GM18873 (cell line): ENCODE results near the gene CFLAR.
"Not testable (repeated sequence)": the region's sequence is repeated elsewhere in the genome, so short reads cannot be mapped to it uniquely, and the experiment has no call there.

Experiments used
- ATAC-seq: cut with Tn5 transposase; IDR thresholded peaks from one replicate; pipeline ENCODE4 v1.9.1; 2021; ENCODE audit warnings: mild to moderate bottlenecking, moderate library complexity, moderate number of reproducible peaks; ENCODE audit not compliant: unreplicated experiment, low FRiP score

CFLAR gene

DNA sequence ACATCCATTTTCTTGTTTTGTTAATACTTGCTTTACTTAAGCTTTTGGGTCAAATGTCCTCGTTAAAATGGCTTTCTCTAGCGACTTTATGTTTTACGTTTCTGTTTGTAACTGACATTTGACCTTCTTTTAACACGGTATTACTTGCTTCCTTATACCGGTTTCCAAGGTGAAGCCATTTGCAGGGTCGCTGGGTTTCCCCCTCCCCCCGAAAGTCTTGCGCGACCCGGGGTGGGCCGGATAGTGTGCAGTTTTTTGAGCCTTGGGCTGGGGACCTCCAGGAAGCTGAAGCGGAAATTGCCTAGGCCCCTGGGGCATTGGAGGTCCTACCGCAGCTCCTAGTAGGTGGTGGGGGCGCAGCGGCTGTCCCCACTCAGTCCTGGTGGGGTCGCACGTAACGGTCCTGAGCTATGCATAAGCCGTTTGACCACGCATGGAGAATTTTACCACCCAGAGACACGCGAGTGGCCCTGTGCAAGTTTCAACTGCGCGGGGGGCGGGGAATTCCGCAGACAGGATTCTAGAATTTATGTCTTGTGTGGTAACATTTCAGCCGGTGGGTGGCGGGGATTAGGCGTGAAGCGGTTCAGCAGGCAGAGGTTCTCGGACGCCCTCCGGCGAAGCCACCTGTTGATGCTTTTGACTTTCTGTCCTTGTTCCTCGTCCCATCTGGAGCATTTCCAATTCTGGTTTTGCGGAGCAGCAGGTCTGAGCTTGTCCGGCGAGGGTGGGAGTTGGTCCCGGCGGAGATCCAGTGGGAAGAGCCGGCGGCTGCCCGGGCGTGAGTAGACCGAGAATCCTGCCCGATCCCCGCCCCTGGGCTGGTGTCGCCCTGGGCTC lies 2.4 kb downstream of the CFLAR start:
- peak; percentile 43 for ATAC-seq

DNA sequence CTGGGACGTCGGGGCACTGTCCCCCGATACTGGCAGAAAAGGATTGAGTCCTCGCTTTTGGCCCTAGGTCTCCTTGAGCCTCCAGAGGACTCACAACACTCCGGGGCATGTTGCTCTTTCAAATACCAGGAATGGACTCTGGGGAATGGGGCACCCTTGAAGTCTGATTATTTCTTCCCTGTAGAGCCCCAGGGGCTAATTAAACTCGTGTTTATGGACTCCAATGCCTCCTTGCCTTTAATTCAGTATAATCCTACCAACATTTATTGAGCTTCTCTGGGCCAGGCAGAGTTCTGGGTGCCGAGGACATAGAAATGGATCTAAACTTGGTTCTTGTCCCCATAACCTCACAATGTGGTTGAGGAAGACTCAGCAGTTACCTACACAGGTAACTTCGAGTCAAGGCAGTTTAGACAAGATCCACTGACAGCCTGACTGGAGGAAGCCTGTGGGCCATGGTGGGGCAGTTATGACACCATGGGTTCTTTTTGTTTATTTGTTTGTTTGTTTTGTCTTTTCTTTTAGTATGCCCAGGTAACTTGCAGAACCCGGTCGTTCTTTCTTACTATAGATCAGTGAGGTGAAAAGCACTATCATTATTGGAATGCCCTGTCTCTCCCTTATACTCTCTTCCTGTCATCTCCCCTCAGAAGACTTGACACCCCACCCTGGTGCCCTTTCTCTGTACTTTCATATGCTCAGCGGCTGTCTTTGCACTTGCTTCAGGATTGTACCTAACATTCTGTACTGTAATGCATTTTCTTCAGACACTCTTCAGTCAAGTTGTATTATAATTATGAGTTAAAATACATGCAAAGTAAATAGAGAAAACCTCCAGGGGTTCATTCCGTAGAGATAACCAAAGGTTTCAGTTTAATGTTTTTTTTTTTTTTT lies 3.2 kb downstream of the CFLAR start:
- ATAC-seq, result no peak

DNA sequence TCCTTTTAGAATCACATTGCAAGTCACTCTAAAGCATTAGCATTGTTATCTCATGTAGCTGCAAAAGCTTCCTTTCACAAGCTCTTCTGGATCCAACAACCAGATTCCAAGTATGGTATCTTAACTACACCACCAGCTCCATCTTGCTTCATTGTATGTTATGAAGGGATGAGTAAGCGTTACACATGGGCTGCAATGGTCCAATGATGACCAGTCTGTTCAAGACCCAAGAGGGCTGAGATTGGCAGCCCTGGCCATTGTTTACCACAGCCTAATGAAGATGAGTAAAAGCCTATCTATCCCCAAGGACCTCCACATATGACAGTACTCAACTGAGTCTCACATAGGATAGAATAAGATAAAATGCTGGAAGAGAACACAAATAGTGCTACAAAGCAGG lies 6.3 kb downstream of the CFLAR start:
- ATAC-seq, result no peak

DNA sequence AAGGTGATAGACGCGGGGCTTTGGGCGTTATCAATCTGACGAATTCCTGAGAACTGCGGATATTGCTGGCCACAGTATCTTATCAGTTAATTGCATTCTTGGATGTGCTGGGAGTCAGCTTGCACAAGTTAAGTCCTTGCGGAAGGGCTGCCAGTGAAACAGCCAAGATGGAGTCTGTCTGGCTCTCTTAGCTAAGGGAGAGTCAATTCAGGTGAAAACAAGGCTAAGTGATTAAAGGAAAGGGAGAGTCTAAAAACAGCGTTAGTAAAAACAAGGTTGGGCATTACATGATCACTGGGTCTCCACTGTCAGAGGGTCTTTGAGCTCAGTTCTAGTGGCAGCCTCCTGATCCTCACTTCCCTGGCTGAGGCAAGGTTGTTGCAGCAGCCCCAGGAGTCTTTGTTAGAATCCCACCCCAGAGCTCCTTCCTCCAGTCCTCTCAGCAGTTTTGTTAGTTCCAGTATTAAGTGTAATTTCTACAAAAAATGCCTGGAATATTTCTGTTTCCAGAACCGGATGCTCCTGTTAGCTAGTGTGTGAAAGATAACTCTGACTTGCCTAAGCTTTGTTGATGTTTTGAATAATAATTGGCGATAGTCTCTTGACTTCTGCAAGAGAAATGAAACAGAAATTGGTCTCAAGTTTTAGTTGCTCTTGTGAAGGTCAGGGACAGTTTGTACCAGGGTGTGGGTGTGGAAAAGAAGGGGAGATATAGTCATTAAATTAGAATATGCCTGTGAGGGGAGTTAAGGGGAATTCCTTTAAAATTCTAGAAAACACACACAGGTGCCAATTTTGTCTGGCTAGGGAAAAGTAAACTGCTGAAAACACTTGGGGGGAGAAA lies 10.6 kb downstream of the CFLAR start:
- ATAC-seq, result no peak

DNA sequence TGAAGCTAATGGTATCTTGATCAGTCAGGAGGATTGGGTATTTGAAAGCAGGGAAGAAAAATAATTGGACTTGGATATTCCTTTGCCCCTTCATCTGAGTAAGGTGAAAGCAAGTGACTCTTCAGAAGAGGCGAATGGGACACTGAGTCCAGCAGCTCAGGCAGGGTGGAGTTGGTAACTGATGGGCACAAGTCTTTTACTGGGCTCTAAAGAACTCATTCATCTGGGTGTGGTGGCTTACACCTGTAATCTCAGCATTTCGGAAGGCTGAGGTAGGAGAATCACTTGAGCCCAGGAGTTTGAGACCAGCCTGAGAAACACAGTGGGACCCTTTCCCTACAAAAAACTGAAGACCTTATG lies 11.2 kb downstream of the CFLAR start:
- no peak for ATAC-seq

DNA sequence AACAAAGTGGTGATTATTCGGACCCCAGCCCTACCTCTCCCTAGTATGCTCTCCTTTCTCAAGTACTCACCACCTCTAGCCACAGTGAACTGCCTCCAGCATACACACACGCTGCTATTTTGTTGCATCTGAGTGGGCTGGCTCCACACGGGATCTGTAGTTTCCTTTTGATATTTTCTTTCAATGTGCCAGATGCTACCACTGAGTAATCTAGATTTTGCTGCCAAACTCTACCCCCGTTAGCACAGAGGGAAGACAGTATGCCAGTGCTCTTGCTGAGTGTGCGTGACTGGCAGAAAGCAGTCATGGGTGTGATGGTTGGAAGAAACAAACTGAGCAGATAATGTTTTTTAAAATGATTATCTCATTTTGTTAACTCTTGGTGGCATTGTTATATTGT lies 11.6 kb downstream of the CFLAR start:
- no peak for ATAC-seq

DNA sequence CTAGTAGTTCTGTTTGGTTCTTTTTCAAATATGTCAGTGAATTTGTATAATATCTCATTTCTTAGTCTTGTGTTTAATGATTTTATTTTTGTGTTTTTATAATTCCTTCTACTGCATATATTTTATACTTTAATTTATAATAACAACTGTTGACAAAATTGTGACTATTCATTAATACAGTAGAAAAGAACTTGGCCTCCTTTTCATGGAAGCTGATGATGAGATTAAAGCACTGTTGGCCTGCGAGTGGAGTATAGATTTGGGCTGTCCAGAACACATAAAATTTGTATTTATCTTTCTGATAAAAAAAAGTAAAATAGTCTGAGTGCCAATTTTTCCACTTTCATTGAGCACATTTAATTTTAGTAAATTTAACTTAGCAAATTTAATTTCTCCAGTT lies 12.1 kb downstream of the CFLAR start:
- ATAC-seq, result no peak

DNA sequence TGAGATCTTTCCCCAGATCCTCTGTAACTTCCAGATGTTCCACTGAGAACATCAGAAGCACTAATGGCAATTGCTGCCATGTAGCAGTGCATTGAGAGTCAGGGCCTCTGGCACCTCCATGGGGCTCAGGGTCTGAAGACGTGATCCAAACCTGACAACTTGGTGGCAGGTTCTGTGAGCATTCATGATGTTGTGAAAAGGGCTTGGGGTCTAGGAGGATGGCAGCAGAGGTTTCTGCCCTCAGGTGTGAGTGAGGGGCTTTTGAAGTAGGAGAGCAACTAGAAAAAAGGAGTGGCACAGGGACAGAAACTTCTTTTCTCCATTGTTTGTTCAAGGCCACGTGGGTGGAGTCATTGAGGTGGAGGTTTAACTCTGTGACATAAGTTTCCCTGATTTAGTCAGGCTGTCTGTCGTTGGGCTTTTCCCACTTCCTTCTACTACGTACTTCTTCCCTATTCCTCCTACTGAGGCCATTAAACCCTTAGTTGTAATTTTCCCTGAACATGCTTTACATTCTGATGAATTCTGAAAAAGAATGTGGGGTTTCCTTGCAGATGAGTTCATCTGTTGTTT lies 13.1 kb downstream of the CFLAR start:
- ATAC-seq, result no peak

DNA sequence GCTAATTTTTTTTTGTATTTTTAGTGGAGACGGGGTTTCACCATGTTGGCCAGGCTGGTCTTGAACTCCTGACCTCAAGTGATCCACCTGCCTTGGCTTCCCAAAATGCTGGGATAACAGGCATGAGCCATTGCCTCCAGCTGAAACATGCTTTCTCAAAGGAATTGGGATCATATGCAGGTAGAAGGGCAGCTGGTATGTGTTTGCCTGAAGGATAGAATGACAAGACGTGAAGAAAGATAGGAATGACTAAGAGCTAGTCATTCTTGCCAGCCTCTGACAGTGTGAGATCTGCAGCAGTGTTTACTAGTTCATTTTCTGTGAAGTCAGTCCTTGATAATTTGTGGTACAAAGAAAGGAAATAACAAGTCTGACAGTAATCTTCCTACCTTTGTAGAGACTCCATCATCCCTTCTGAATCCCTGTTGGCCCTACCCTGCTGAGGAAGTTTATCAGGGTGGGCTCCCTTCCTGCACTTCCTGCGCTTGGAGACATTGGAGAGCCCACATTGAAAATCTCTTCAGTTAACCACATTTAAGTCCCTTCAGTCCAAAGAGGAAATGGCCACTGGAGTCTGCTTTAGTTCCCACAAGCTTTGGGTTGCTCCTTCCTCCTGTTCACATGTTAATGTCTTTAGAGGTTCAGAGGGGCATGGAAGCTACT lies 14.7 kb downstream of the CFLAR start:
- no peak for ATAC-seq

DNA sequence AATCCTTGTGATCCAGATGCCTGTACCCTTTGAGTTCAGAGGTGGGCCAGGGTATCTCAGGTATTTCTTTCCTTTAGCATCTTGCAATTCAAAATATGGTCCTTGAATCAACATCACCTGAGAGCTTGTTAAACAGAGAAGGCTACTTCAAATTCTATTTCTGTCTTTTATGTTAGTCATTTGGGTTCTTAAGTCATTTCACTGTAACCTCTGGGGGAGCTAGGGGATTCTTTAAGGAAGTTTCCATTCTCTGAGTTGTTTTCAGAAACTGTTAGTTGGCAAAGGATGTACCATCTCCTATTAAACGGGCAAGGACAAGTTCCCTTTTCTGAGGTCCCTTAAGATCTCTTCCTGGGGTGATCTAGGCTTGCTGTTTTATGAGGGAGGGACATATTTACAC lies 16.6 kb downstream of the CFLAR start:
- ATAC-seq, result peak; percentile 48

DNA sequence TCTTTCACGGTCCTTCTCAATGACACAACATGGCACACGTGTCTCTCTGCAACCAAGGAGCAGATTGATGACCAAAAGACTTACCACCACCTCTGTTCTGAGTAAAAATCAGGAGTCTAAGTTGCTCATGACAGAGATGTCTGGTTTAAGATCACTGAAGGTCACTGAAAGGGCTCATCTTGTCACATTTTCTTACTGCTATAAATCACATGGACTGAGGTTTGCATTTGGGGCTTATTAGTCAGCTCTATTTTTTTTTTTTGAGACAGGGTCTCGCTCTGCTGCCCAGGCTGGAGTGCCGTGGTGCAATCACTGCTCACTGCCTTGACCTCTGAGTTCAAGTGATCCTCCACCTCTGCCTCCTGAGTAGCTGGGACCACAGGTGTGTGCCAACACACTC lies 19.4 kb downstream of the CFLAR start:
- ATAC-seq, result no peak

DNA sequence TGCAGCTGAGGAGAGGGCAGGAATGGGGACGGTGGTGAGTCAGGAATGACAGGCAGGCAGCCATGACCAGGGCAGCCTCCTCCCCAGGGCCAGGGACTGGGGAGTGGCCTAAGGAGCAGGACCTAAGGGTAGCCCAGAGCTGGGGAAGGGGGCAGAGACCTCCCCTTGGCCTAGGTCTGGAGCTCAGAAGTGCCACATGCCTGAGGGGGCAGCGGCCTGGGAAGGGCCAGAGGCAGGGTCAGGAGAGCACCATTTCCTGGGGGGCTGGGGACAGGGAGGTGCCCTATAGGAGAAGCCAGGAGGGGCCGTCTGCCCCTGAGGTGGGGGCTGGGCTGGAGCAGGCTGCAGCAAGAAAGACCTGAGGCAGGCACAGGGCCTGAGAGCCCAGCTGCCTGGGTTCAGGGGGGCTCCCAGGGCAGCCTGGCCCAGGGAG lies 20.9 kb downstream of the CFLAR start:
- no peak for ATAC-seq

DNA sequence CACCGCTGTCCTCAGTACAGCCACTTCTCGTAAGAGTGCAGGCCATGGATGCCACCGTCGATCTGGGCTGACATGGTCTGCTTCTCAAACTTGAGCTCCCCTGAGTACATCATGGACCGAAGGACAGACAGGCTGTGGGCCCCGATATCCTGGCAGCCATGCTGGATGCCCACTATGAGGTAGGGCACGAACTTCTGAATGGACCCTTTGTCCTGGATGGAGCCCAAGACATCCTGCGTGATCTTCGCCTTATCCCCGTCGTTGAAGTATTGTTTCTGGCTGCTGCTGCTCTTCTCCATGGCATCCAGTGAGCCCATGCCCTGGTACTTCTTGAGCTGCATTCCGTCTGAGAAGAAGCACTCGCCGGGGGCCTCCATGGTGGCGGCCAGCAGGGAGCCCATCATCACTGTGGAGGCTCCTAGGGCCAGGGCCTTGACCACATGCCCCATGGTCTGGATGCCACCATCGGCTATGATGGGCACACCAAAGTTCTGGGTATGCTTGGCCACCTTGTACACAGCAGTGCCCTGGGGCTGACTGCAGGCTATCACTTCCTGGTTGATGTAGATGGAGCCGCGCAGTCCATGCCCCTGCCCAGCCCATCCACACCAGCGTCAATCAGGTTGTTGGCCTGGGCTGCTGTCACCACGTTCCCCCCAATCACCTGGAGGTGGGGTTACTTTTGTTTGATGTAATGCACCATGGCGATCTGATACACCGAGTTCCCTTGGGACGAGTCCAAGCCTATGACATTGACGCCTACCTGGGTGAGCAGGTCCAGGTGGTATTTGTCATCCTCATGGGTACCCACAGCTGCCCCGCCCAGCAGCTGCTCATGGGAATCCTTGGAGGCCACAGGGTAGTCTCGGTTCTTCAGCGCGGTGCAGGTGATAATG lies 21.8 kb downstream of the CFLAR start:
- no peak for ATAC-seq

DNA sequence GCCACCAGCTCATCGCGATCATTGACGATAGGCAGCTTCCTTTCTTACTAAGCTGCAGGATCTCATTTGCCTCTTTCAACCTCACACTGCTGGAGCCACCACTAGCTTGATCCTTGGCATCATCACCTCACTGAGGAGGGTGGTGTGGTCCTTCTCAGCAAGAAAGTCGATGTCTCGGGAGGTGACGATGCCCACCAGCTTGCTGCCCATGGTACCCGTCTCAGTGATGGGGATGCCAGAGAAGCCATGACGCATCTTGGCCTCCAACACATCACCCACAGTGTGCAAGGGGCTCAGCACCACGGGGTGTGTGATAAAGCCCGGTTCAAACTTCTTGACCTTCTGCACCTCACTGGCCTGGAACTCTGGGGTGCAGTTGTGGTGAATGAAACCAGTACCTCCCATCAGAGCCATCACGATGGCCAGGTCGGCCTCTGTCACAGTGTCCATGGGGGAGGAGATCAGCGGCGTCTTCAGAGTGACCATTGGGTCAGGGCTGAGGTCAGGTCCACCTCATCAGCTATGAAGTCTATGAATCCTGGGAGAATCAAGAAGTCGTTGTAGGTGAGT lies 22.5 kb downstream of the CFLAR start:
- no peak for ATAC-seq

DNA sequence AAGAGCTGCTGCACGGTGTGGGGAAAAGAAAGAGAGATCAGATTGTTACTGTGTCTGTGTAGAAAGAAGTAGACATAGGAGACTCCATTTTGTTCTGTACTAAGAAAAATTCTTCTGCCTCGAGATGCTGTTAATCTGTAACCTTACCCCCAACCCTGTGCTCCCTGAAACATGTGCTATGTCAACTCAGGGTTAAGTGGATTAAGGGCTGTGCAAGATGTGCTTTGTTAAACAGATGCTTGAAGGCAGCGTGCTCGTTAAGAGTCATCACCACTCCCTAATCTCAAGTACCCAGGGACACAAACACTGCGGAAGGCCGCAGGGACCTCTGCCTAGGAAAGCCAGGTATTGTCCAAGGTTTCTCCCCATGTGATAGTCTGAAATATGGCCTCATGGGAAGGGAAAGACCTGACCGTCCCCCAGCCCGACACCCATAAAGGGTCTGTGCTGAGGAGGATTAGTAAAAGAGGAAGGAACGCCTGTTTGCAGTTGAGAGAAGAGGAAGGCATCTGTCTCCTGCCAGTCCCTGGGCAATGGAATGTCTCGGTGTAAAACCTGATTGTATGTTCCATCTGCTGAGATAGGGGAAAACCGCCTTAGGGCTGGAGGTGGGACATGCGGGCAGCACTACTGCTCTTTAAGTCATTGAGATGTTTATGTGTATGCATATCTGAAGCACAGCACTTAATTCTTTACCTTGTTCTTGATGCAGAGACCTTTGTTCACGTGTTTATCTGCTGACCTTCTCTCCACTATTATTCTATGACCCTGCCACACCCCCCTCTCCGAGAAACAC lies 23.2 kb downstream of the CFLAR start:
- ATAC-seq, result not testable (repeated sequence)

DNA sequence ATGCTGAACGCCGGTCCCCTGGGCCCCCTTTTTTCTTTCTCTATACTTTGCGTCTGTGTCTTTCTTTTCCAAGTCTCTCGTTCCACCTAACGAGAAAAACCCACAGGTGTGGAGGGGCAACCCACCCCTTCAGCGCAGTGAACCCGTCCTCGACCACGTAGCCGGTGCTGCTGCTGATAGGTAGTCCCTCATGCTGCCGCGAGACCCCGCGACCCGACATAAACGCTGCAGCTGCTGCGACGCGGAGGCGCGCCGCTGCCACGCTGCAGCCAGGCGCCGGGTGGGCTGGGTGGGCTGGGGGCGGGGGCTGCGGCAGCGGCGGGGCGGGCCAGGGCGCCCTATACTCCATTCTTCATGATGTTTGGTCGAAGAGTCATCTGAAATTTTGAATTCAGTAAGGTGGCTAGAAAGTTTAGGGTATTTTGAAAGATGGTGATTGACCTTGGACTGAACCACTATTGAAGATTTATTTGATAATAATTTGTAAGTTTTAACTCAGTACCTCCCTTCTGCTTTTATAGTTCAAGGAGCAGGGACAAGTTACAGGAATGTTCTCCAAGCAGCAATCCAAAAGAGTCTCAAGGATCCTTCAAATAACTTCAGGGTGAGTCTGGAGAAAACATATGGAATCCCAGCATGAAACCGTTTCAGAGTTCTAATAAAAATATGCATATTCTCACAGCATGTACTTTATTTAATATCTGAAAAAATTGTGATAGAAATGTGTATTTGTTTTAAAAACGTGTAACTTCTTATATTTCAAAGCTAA lies 24.1 kb downstream of the CFLAR start:
- no peak for ATAC-seq
